Esophagus muscularis mucosa (tissue), 4 donors: Measurements from ENCODE around the gene C5AR1. TPM values are rescaled to one million over a fixed set of nuclear protein-coding genes. Genes with fewer than 3 reads are reported as not detected.

Experiments
- DNase-seq: peaks from one replicate; pipeline ENCODE4 v3.0.0-alpha.2; 2017; ENCODE audit errors: extremely low spot score
- H3K27ac ChIP-seq, 4 donors: fragments of 200-600 bp; sonication (generic); replicated peaks in 1 of 4; 1 replicate in 3 of 4; 2 replicates in 1 of 4; pipeline ENCODE4 v1.5.1; 2016 to 2019; ENCODE audit warnings: mild to moderate bottlenecking in 1 of 4
- H3K27me3 ChIP-seq, 4 donors: fragments of 200-600 bp; sonication (generic); one replicate each; pipeline versions ENCODE4 v1.5.1 to v1.6.0; 2016 to 2019
- H3K36me3 ChIP-seq, 4 donors: fragments of 200-600 bp; sonication (generic); one replicate each; pipeline ENCODE4 v1.5.1; 2016 to 2019
- H3K4me1 ChIP-seq, 4 donors: fragments of 200-600 bp; sonication (generic); one replicate each; pipeline ENCODE4 v1.5.1; 2016 to 2019
- H3K4me3 ChIP-seq, 4 donors: fragments of 200-600 bp; sonication (generic); 1 replicate in 2 of 4; 2 replicates in 2 of 4; pipeline ENCODE4 v1.5.1; 2016 to 2019; ENCODE audit warnings: mild to moderate bottlenecking in 4 of 4, moderate library complexity in 1 of 4
- H3K9me3 ChIP-seq, 4 donors: fragments of 200-600 bp; sonication (generic); 1 replicate in 3 of 4; 2 replicates in 1 of 4; pipeline ENCODE4 v1.5.1; 2016 to 2019
- EP300 ChIP-seq: sonication (generic); formaldehyde crosslinking; IDR thresholded peaks from one replicate; pipeline ENCODE4 v1.6.1; 2017; ENCODE audit warnings: antibody characterized with exemption
- POLR2A ChIP-seq: fragments of 450-650 bp; IDR thresholded peaks from one replicate; pipeline ENCODE4 v1.6.1; 2017; ENCODE audit warnings: antibody characterized with exemption, moderate library complexity, mild to moderate bottlenecking, low read depth
- POLR2AphosphoS5 ChIP-seq, 2 donors: sonication (generic); formaldehyde crosslinking; IDR thresholded peaks; one replicate each; pipeline ENCODE4 v1.6.1; 2017; ENCODE audit warnings: antibody characterized with exemption in 2 of 2
- WGBS: methylation state at CpG from one replicate; pipeline ENCODE4 v1.1.5; 2018; 5-methylcytosine and 5-hydroxymethylcytosine counted together
- intact Hi-C: fragments of 100-400 bp; cut with DNase I; formaldehyde crosslinking; loops from one replicate; pipeline ENCODE4 v1.15.1; 2023
- total RNA-seq, 4 donors: library from RNA; depleted of rRNA; stranded (reverse); fragments of >200 nt; gene quantifications; one replicate each; pipeline versions ENCODE4 v1.1.0 to v1.2.1, GENCODE V29; 2016
- TF ChIP-seq, protein P1 (sequence below), 3 experiments: fragments of 200-600 bp in 2 of 3; fragments of 450-650 bp in 1 of 3; sonication (generic) in 2 of 3; IDR thresholded peaks; one replicate each; pipeline ENCODE4 v1.5.1; 2017 to 2019; ENCODE audit warnings: antibody characterized with exemption in 3 of 3, mild to moderate bottlenecking in 2 of 3, moderate library complexity in 1 of 3

C5AR1 gene
- total RNA-seq, 4 donors from 2014 or later: 5.0 to 32.6 (median 7.0) TPM

DNA sequence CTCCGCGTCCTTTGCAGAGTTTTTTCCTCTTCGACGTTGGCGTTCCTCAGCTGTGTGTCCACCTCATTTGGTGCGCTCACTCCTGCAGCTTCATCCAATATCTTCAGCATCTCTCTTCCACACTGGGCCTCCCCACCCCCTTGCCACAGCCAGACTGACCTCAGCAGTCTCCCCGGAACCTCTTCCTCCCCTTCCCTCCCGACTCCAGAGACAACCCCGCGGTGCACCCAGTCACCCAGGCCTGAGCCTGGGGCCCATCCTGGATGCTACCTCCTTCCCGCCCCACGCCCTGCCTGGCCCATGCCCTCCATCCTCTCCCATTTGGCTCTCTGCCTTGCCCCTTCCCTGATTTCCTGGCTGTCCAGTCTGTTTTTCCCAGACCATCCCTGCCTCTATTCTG, 14.2 kb downstream of the C5AR1 start:
- TF ChIP-seq POLR2AphosphoS5 (IDR thresholded peaks at IDR 0.05): no peak
- TF ChIP-seq, protein P1, sequence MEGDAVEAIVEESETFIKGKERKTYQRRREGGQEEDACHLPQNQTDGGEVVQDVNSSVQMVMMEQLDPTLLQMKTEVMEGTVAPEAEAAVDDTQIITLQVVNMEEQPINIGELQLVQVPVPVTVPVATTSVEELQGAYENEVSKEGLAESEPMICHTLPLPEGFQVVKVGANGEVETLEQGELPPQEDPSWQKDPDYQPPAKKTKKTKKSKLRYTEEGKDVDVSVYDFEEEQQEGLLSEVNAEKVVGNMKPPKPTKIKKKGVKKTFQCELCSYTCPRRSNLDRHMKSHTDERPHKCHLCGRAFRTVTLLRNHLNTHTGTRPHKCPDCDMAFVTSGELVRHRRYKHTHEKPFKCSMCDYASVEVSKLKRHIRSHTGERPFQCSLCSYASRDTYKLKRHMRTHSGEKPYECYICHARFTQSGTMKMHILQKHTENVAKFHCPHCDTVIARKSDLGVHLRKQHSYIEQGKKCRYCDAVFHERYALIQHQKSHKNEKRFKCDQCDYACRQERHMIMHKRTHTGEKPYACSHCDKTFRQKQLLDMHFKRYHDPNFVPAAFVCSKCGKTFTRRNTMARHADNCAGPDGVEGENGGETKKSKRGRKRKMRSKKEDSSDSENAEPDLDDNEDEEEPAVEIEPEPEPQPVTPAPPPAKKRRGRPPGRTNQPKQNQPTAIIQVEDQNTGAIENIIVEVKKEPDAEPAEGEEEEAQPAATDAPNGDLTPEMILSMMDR (IDR thresholded peaks at IDR 0.05): no peak
- 79% methylated on average over 12 of the region's 12 CpGs for WGBS
- intact Hi-C loops: no loop called here
- H3K27ac ChIP-seq: peak overlapping the region; percentile 13 to 53 (median 42)
- H3K4me3 ChIP-seq: no peak overlapping the region
- no peaks in the 10 kb centered on the region for H3K4me1 ChIP-seq
- no peaks in the 10 kb centered on the region for H3K36me3 ChIP-seq
- H3K27me3 ChIP-seq: peaks cover 0 to 52% (median 6%) of the 10 kb centered on the region in 4 donors
- H3K9me3 ChIP-seq: no peaks in the 10 kb centered on the region
- no peak for DNase-seq

DNA sequence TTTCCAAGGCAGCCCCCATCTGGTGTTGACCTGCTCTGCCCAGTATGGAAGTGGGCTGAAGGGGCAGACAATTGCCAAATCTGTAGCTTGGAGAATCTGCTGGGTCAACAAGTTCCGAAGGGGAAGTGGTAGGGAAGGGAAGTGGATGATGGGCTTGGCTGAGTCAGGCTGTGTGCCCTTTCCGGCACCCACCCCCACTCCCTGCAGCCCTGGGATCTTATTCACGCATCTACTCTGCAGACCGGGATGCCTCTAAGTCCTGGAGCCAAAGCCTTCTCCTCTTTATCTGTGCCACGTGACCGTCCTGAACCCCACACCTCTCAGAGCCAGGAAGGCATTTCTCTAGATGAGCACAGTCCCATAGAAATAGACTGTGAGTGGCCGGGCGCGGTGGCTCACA, 14.8 kb downstream of the C5AR1 start:
- no peak for TF ChIP-seq EP300
- TF ChIP-seq POLR2AphosphoS5 (IDR thresholded peaks at IDR 0.05): peak in 1 of 2 donors; percentile 38
- Histone ChIP-seq H3K4me3 (no peak overlapping the region), H3K27me3 (peaks cover 0 to 54% (median 6%) of the 10 kb centered on the region in 4 donors), H3K9me3 (no peaks in the 10 kb centered on the region), H3K27ac (peak overlapping the region in 3 of 4 donors; percentile 13 to 53 (median 37)), H3K36me3 (no peaks in the 10 kb centered on the region), H3K4me1 (no peaks in the 10 kb centered on the region)
- 56% methylated on average over 9 of the region's 9 CpGs for WGBS
- intact Hi-C loops: no loop called here
- DNase-seq: no peak

DNA sequence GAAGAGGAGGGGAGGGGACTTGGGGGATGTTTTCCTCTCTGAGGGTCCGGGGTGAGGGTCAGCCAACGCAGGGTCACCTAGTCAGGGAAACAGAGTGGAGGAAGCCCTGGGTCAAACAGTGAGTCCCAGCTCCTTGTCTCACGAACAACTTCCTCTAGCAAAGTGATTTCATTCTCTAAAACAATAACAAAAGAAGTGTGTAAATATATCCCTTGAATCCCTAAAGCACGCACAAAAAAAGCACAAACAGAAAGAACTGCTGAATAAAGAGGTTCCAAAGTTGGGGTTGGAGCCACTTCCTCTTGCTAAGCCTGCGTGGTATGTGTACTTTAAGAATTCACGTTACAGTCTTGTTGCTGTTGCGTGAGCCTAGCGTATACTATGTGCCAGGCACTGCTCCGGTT, 20.8 kb downstream of the C5AR1 start:
- peak overlapping the region in 3 of 4 donors; percentile 23 to 63 (median 36) for H3K27ac ChIP-seq
- WGBS: 39% methylated on average over 9 of the region's 9 CpGs

DNA sequence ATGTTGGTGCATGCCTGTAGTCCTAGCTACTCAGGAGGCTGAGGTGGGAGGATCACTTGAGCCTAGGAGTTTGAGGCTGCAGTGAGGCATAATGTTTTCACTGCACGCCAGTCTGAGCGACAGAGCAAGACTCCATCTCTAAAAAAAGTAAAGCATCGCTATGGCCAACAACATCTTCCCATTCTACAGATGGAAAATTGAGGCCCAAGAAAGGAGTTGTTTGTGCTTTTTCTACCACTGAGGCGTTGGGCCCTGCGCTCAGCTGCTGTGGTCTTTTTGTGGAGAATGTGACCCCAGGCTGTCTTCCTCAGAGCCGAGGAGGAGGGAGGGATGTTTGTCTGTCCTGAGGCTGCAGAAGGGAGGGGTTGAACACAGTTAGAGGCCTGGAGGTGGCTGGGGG, 21.8 kb downstream of the C5AR1 start:
- DNase-seq: no peak
- H3K4me1 ChIP-seq: no peaks in the 10 kb centered on the region
- 93% methylated on average over 6 of the region's 6 CpGs for WGBS
- H3K27ac ChIP-seq: peak overlapping the region in 2 of 4 donors; percentile 23 to 36
- H3K4me3 ChIP-seq: no peak overlapping the region
- H3K36me3 ChIP-seq: no peaks in the 10 kb centered on the region
- H3K9me3 ChIP-seq: no peaks in the 10 kb centered on the region
- TF ChIP-seq, protein P1 (IDR thresholded peaks at IDR 0.05): no peak
- TF ChIP-seq POLR2AphosphoS5 (IDR thresholded peaks at IDR 0.05) (no peak), POLR2A (no peak), EP300 (no peak)
- H3K27me3 ChIP-seq: peaks cover 0 to 45% (median 2%) of the 10 kb centered on the region in 4 donors
- intact Hi-C loops: no loop called here

More for the DNA sequence above, 20.8 kb downstream of the C5AR1 start:
- Histone ChIP-seq H3K36me3 (no peaks in the 10 kb centered on the region), H3K9me3 (no peaks in the 10 kb centered on the region), H3K27me3 (peaks cover 0 to 45% (median 2%) of the 10 kb centered on the region in 4 donors), H3K4me1 (no peaks in the 10 kb centered on the region), H3K4me3 (peak overlapping the region in 1 of 4 donors; percentile 4)
- no peak for DNase-seq
- intact Hi-C loops: no loop called here
- no peak for TF ChIP-seq EP300
- TF ChIP-seq, protein P1 (IDR thresholded peaks at IDR 0.05): no peak
- no peak for TF ChIP-seq POLR2A
- peak in 1 of 2 donors; percentile 31 for TF ChIP-seq POLR2AphosphoS5 (IDR thresholded peaks at IDR 0.05)

DNA sequence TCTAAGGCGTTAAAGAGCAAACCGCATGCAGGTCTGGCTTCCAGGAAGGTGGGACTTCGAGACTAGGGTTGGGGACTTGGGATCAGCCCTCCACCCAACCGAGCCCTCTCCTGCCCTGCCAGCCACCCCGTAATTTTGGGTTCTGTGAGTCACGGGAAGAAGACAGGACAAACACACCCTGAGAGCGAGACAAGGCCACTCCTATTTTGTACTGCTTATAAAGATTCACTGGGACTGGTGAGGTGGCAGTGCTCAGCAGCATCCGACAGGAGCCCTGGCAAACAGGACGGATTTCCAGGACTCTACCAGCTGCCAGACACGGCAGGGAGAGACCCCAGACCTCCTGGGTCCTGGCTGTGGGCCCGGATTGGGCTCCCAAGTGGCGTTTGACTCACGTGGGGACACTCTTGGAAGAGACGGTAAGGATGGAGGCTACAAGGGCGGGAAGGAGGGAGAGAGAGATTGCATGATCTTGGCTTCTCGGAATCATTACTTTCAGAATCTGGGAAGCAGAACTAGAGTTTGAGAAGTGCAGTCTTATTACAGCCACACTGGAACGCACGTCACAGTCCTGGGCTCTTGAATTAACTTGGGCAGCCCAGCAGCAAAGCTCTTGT, 22.4 kb downstream of the C5AR1 start, which contains the start of gene C5AR2:
TSS of gene C5AR2 (plus strand) at position 245 of the 617 bp plus-strand sequence. CDS start 8,625 bp downstream, outside the sequence.
- intact Hi-C loops: no loop called here
- 51% methylated on average over 17 of the region's 18 CpGs for WGBS
- Histone ChIP-seq H3K9me3 (no peaks in the 10 kb centered on the region), H3K4me3 (no peak within 1 kb of the TSS), H3K4me1 (no peaks in the 10 kb centered on the region), H3K27me3 (peaks cover 0 to 45% (median 2%) of the 10 kb centered on the region in 4 donors), H3K36me3 (no peaks in the 10 kb centered on the region), H3K27ac (peak within 1 kb of the TSS in 3 of 4 donors; percentile 23 to 36 (median 24))
- DNase-seq: no peak
- TF ChIP-seq, protein P1 (IDR thresholded peaks at IDR 0.05): no peak
- TF ChIP-seq POLR2A: no peak
- TF ChIP-seq EP300: no peak
- TF ChIP-seq POLR2AphosphoS5 (IDR thresholded peaks at IDR 0.05): peak in 1 of 2 donors; percentile 49
